K562 (cell line): ENCODE results near the gene KRT5.

ENCODE experiments used
- CEBPB ChIP-seq: fragments of 450-650 bp; IDR thresholded peaks from 2 replicates; pipeline ENCODE4 v1.6.1; 2016; ENCODE audit warnings: missing genetic modification characterization, missing compliant biosample characterization
- CSDE1 ChIP-seq, 2 experiments: fragments of 450-650 bp; IDR thresholded peaks; 2 replicates each; pipeline ENCODE4 v1.6.1; 2016; ENCODE audit warnings: mild to moderate bottlenecking in 1 of 2
- EP300 ChIP-seq: IDR thresholded peaks from 2 replicates; pipeline ENCODE4 v1.6.1; 2012; ENCODE audit warnings: low read length, improper control_type of control experiment
- KAT7 ChIP-seq: sonication (generic); formaldehyde crosslinking; IDR thresholded peaks from 2 replicates; pipeline ENCODE4 v1.8.0; 2022; ENCODE audit warnings: missing genetic modification reagents, mild to moderate bottlenecking, borderline replicate concordance
- KDM5B ChIP-seq: fragments of 200-600 bp; sonication (generic); IDR thresholded peaks from 2 replicates; pipeline ENCODE4 v1.6.1; 2012; ENCODE audit warnings: low read depth, mild to moderate bottlenecking, moderate library complexity, low read length, control low read depth, inconsistent platforms; ENCODE audit not compliant: insufficient replicate concordance
- MYC ChIP-seq, 2 experiments: fragments of 250-450 bp in 1 of 2; sonication (Bioruptor Pico) in 1 of 2; IDR thresholded peaks; 2 replicates each; pipeline versions ENCODE4 v1.5.1 to v1.6.1; 2012 to 2021; ENCODE audit warnings: low read depth in 2 of 2, borderline replicate concordance in 1 of 2, improper control_type of control experiment in 1 of 2, low read length in 1 of 2, mild to moderate bottlenecking in 1 of 2, moderate library complexity in 1 of 2
- PHF21A ChIP-seq: fragments of 450-650 bp; IDR thresholded peaks from 2 replicates; pipeline ENCODE4 v1.6.1; 2017; ENCODE audit warnings: low read depth, borderline replicate concordance
- TAF1 ChIP-seq: IDR thresholded peaks from 2 replicates; pipeline ENCODE4 v1.6.1; 2011; ENCODE audit warnings: mild to moderate bottlenecking, low read length, moderate library complexity; ENCODE audit not compliant: insufficient read depth, control insufficient read depth, severe bottlenecking; ENCODE audit errors: extremely low read depth
- U2AF1 ChIP-seq: fragments of 200-400 bp; formaldehyde crosslinking; optimal IDR thresholded peaks from 2 replicates; pipeline ENCODE3; 2017; ENCODE audit warnings: mild to moderate bottlenecking, low read depth, low read length, moderate library complexity
- TF ChIP-seq, protein P1 (sequence below): sonication (generic); formaldehyde crosslinking; IDR thresholded peaks from 2 replicates; pipeline ENCODE4 v1.8.0; 2022; ENCODE audit warnings: missing genetic modification reagents, mild to moderate bottlenecking, borderline replicate concordance
- TF ChIP-seq, protein P2 (sequence below), 3 experiments: IDR thresholded peaks in 2 of 3; conservative IDR thresholded peaks in 1 of 3; 2 replicates each; pipeline ENCODE4 v1.5.1; 2011 to 2012; ENCODE audit warnings: low read length in 3 of 3, mild to moderate bottlenecking in 3 of 3, control low read depth in 2 of 3, improper control_type of control experiment in 1 of 3, inconsistent platforms in 1 of 3, low read depth in 1 of 3, mixed read lengths in 1 of 3, moderate library complexity in 1 of 3; ENCODE audit not compliant: insufficient read depth in 2 of 3

DNA sequence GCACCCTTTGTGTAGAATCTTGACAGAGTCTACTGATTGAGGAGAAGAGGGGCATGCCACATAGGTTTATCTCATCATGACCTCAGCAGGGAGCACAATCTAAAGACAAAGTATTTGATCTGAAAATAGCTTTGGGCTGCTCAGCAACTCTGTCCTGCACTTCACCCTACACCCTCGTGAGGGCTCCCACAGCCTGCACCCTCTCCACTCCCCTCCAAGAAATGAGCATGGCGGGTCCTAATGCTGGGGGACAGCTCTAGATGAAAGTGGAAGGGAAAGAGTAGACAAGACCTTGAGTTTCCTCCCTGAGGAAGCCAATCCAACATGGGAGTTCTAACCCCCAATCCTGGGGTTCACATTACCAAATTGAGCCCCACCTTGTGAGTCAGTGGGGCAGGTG is 10.7 kb upstream of the KRT5 start:
- TF ChIP-seq CEBPB (tag) (no peak), MYC (IDR thresholded peaks at IDR 0.05; ENCODE audit: low read depth, low read length) (no peak), MYC (CRISPR knock-in tag; IDR thresholded peaks at IDR 0.05; ENCODE audit: borderline replicate concordance, low read depth) (no peak), EP300 (no peak), KDM5B (no peak), U2AF1 (no peak), PHF21A (no peak), CSDE1 (IDR thresholded peaks at IDR 0.05) (no peak), KAT7 (CRISPR knock-in tag) (no peak), TAF1 (no peak)
- TF ChIP-seq, protein P1, sequence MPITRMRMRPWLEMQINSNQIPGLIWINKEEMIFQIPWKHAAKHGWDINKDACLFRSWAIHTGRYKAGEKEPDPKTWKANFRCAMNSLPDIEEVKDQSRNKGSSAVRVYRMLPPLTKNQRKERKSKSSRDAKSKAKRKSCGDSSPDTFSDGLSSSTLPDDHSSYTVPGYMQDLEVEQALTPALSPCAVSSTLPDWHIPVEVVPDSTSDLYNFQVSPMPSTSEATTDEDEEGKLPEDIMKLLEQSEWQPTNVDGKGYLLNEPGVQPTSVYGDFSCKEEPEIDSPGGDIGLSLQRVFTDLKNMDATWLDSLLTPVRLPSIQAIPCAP (CRISPR knock-in tag): no peak
- TF ChIP-seq, protein P2, sequence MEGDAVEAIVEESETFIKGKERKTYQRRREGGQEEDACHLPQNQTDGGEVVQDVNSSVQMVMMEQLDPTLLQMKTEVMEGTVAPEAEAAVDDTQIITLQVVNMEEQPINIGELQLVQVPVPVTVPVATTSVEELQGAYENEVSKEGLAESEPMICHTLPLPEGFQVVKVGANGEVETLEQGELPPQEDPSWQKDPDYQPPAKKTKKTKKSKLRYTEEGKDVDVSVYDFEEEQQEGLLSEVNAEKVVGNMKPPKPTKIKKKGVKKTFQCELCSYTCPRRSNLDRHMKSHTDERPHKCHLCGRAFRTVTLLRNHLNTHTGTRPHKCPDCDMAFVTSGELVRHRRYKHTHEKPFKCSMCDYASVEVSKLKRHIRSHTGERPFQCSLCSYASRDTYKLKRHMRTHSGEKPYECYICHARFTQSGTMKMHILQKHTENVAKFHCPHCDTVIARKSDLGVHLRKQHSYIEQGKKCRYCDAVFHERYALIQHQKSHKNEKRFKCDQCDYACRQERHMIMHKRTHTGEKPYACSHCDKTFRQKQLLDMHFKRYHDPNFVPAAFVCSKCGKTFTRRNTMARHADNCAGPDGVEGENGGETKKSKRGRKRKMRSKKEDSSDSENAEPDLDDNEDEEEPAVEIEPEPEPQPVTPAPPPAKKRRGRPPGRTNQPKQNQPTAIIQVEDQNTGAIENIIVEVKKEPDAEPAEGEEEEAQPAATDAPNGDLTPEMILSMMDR (IDR thresholded peaks at IDR 0.05 in 2 of 3, conservative IDR thresholded peaks at IDR 0.05 in 1 of 3; ENCODE audit: insufficient read depth in 2 of 3, low read depth in 1 of 3, low read length in 3 of 3): peak in 2 of 3 experiments; percentile 22 to 28; a peak in 1 of 6 replicates
